ENCODE results near the gene BBS12. TPM values are rescaled to one million over a fixed set of nuclear protein-coding genes. Genes with fewer than 3 reads are reported as not detected.

The BBS12 gene
- 0.72 TPM for polyA plus RNA-seq (2012; ENCODE audit: missing spikeins)

DNA sequence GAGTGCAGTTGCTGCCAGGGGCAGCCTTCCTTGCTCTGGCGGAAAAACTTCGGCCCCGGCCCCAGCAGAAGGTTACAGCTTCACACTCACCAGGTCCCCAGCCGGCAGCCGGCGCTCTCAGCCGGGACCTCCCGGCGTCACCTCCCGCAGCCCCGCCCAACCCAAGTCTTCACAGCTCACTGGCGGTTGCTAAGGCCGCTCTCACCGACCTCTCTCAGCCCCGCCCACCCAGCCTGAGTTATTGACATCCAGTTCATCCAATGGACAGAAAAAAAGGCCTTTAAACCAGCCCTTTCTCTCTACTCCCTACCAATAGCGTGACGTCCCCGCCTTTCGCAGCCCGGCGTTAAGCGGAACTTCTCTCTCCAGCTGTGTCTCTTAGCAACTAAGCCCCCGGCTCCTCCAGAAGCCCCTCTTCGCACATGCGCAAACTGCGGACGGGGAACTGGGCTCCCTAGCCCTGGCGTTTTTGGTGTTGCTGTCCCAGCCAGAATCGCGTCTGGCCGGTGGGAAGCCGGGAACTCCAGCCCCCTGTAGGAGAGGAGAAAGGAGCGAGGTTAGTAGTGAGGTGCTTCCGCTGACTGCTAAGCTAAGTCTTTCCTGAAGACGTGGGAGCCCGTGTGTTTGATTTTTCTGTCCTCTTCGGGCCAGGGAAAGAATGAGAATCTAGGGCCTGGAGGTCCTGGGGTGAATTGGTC, at the start of gene BBS12:
BBS12 (plus strand) TSS at position 376 of the 698 bp plus-strand sequence. CDS start 9,189 bp downstream, outside the sequence.
- peak; percentile 99 for FAIRE-seq
- TF ChIP-seq TAF1 (IDR thresholded peaks at IDR 0.05; ENCODE audit: borderline replicate concordance, low read depth, low read length), result no peak
- TF ChIP-seq POLR2A (IDR thresholded peaks at IDR 0.05; ENCODE audit: low read depth, low read length), result no peak
- TF ChIP-seq POLR2AphosphoS5 (IDR thresholded peaks at IDR 0.05; ENCODE audit: low read depth, low read length), result no peak

DNA sequence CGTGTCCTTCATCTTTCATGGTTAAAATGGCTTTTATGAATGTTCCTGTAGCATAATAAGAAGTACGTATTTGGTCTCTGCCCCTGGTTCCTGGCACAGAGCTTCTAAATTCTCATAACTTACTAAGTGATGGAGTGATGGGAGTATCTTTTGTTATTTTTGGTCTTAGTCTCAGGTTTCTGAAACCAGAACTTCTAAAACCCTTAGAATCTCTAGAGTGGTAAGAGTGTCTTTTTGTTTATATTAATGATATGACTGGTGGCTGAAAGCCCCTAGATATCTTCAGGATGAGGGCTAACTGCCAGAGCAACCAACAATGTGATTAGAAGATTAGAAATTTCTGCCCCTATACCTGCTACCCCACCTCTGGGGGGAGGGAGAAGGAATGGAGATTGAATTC, 45.8 kb upstream of the BBS12 start:
- TF ChIP-seq TAF1 (IDR thresholded peaks at IDR 0.05; ENCODE audit: borderline replicate concordance, low read depth, low read length) (no peak), POLR2AphosphoS5 (IDR thresholded peaks at IDR 0.05; ENCODE audit: low read depth, low read length) (no peak), POLR2A (IDR thresholded peaks at IDR 0.05; ENCODE audit: low read depth, low read length) (no peak)
- FAIRE-seq (no peak), DNase-seq (ENCODE audit: insufficient read length) (no peak)

More for the DNA sequence above, at the start of gene BBS12:
- DNase-seq (ENCODE audit: insufficient read length), result peak; percentile 70

- TF ChIP-seq TAF1 (IDR thresholded peaks at IDR 0.05; ENCODE audit: borderline replicate concordance, low read depth, low read length) (no peak), POLR2A (IDR thresholded peaks at IDR 0.05; ENCODE audit: low read depth, low read length) (no peak)
- DNase-seq (ENCODE audit: insufficient read length), result no peak
- FAIRE-seq, result peak; percentile 42
Observed at GRCh38 chr4:122687531-122688061, 44.9 kb upstream of the BBS12 start.

- FAIRE-seq (peak; percentile 30), DNase-seq (ENCODE audit: insufficient read length) (no peak)
- TF ChIP-seq POLR2A (IDR thresholded peaks at IDR 0.05; ENCODE audit: low read depth, low read length), result no peak
- TF ChIP-seq POLR2AphosphoS5 (IDR thresholded peaks at IDR 0.05; ENCODE audit: low read depth, low read length), result no peak
- no peak for TF ChIP-seq TAF1 (IDR thresholded peaks at IDR 0.05; ENCODE audit: borderline replicate concordance, low read depth, low read length)
Observed at GRCh38 chr4:122688529-122689140, 43.9 kb upstream of the BBS12 start.

GRCh38 chr4:122689972-122690371, 42.5 kb upstream of the BBS12 start:
- no peak for FAIRE-seq
- no peak for DNase-seq (ENCODE audit: insufficient read length)

DNA sequence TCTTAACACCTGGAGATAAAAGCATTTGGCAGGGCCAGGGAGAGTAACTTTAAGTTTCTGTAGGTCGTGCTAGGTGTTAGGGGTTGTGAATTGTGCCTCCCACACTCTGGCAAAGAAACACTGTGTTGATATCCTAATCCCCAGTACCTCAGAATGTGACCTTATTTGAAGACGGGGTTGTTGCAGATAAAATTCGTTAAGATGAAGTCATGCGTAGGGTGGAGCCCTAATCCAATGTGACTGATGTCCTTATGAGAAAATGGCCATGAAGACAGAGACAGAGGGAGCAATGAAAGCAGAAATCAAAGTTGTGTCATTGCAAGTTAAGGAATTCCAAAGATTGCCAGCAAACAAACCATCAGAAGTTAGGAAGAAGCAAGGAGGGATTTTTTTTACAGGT, 40.5 kb upstream of the BBS12 start:
- TF ChIP-seq POLR2A (IDR thresholded peaks at IDR 0.05; ENCODE audit: low read depth, low read length) (no peak), POLR2AphosphoS5 (IDR thresholded peaks at IDR 0.05; ENCODE audit: low read depth, low read length) (no peak), TAF1 (IDR thresholded peaks at IDR 0.05; ENCODE audit: borderline replicate concordance, low read depth, low read length) (no peak)
- FAIRE-seq (no peak), DNase-seq (ENCODE audit: insufficient read length) (no peak)

More at GRCh38 chr4:122689972-122690371, 42.5 kb upstream of the BBS12 start:
- no peak for TF ChIP-seq POLR2A (IDR thresholded peaks at IDR 0.05; ENCODE audit: low read depth, low read length)
- no peak for TF ChIP-seq TAF1 (IDR thresholded peaks at IDR 0.05; ENCODE audit: borderline replicate concordance, low read depth, low read length)
- no peak for TF ChIP-seq POLR2AphosphoS5 (IDR thresholded peaks at IDR 0.05; ENCODE audit: low read depth, low read length)

GRCh38 chr4:122692641-122693520, 39.6 kb upstream of the BBS12 start:
- TF ChIP-seq POLR2AphosphoS5 (IDR thresholded peaks at IDR 0.05; ENCODE audit: low read depth, low read length) (no peak), TAF1 (IDR thresholded peaks at IDR 0.05; ENCODE audit: borderline replicate concordance, low read depth, low read length) (no peak), POLR2A (IDR thresholded peaks at IDR 0.05; ENCODE audit: low read depth, low read length) (no peak)
- FAIRE-seq (no peak), DNase-seq (ENCODE audit: insufficient read length) (no peak)

GRCh38 chr4:122695226-122695625, 37.3 kb upstream of the BBS12 start:
- TF ChIP-seq POLR2A (IDR thresholded peaks at IDR 0.05; ENCODE audit: low read depth, low read length), result no peak
- TF ChIP-seq TAF1 (IDR thresholded peaks at IDR 0.05; ENCODE audit: borderline replicate concordance, low read depth, low read length), result no peak
- no peak for TF ChIP-seq POLR2AphosphoS5 (IDR thresholded peaks at IDR 0.05; ENCODE audit: low read depth, low read length)
- no peak for FAIRE-seq
- DNase-seq (ENCODE audit: insufficient read length), result no peak

- FAIRE-seq (no peak), DNase-seq (ENCODE audit: insufficient read length) (no peak)
- TF ChIP-seq POLR2AphosphoS5 (IDR thresholded peaks at IDR 0.05; ENCODE audit: low read depth, low read length), result no peak
- no peak for TF ChIP-seq TAF1 (IDR thresholded peaks at IDR 0.05; ENCODE audit: borderline replicate concordance, low read depth, low read length)
- no peak for TF ChIP-seq POLR2A (IDR thresholded peaks at IDR 0.05; ENCODE audit: low read depth, low read length)
Observed at GRCh38 chr4:122700178-122700725, 32.3 kb upstream of the BBS12 start.

DNA sequence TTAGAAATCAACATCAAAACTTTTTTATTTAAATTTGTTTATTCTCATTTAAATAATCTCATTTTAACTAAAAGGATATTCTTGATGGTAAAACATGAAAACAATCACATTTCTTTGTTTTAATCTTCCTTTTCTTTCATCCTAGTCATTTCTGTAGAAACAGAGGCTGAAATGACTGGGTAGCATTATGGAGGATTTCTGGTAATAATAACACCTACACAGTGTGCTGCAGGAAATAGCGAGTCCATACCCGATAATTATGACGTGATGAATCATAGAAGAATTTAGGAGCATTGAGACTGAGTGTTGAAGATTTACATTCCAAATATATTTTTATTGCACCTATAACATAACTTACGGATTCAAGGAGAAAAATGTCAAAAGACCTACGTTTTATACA, 31.4 kb upstream of the BBS12 start:
- DNase-seq (ENCODE audit: insufficient read length), result no peak
- no peak for TF ChIP-seq TAF1 (IDR thresholded peaks at IDR 0.05; ENCODE audit: borderline replicate concordance, low read depth, low read length)
- no peak for TF ChIP-seq POLR2AphosphoS5 (IDR thresholded peaks at IDR 0.05; ENCODE audit: low read depth, low read length)
- TF ChIP-seq POLR2A (IDR thresholded peaks at IDR 0.05; ENCODE audit: low read depth, low read length), result no peak
- FAIRE-seq, result no peak

DNA sequence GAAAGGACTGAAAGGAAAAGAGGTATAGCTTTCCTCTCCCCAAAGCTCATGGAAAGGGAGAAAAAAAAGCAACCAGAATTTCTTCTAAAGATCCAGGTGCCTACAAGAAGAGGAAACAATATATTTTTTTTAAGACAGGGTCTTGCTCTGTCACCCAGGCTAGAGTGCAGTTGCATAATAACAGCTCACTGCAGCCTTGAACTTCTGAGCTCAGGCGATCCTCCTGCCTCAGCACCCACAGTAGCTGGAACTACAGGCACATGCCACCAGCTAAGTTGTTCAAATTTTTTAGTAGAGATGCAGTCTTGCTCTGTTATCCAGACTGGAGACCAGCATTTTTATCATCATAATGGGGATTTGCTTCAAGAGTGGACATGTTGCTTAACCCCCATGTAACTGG, 30.5 kb upstream of the BBS12 start:
- FAIRE-seq, result no peak
- DNase-seq (ENCODE audit: insufficient read length), result no peak
- TF ChIP-seq TAF1 (IDR thresholded peaks at IDR 0.05; ENCODE audit: borderline replicate concordance, low read depth, low read length) (no peak), POLR2AphosphoS5 (IDR thresholded peaks at IDR 0.05; ENCODE audit: low read depth, low read length) (no peak), POLR2A (IDR thresholded peaks at IDR 0.05; ENCODE audit: low read depth, low read length) (no peak)
